ENCODE data around the gene ADH6. TPM values are rescaled to one million over a fixed set of nuclear protein-coding genes. Genes with fewer than 3 reads are reported as not detected.

ADH6 gene
- total and polyA plus RNA-seq, 4 donors: 36.7 to 163 (median 107) TPM

- TF ChIP-seq MAX (IDR thresholded peaks at IDR 0.05) (peak; percentile 45), RAD21 (IDR thresholded peaks at IDR 0.05) (peak; percentile 23 to 62), FOXA1 (IDR thresholded peaks at IDR 0.05) (peak; percentile 82), NR2F2 (IDR thresholded peaks at IDR 0.05) (no peak), GABPA (IDR thresholded peaks at IDR 0.05 in 1 of 2, conservative IDR thresholded peaks at IDR 0.05 in 1 of 2) (no peak), ATF3 (IDR thresholded peaks at IDR 0.05) (no peak), JUND (IDR thresholded peaks at IDR 0.05) (peak; percentile 81 to 94), RXRA (IDR thresholded peaks at IDR 0.05) (peak; percentile 93 to 97)
Measured at GRCh38 chr4:99157478-99157935, 61.5 kb downstream of the ADH6 start (continued).

GRCh38 chr4:99156992-99157391 lies 62.1 kb downstream of the ADH6 start:
- Histone ChIP-seq H3K36me3 (ENCODE audit: control insufficient read depth in 4 of 4, insufficient read depth in 3 of 4, low read depth in 1 of 4, low read length in 3 of 4) (no peaks in the 10 kb centered on the region), H3K27me3 (ENCODE audit: control insufficient read depth in 4 of 4, insufficient read depth in 4 of 4, low read length in 3 of 4) (no peaks in the 10 kb centered on the region), H3K4me1 (ENCODE audit: control insufficient read depth in 4 of 4, insufficient read depth in 4 of 4, low read length in 3 of 4) (peaks cover 9 to 56% (median 49%) of the 10 kb centered on the region in 4 donors), H3K4me3 (ENCODE audit: low read depth in 1 of 3, low read length in 3 of 3) (no peak overlapping the region), H3K9me3 (ENCODE audit: control insufficient read depth in 4 of 4, low read length in 3 of 4) (no peaks in the 10 kb centered on the region), H3K27ac (ENCODE audit: low read depth in 1 of 2, low read length in 2 of 2) (peak overlapping the region; percentile 57 to 76), H3K9ac (ENCODE audit: low read depth in 1 of 2, low read length in 2 of 2) (no peak overlapping the region)
- TF ChIP-seq FOXA1 (IDR thresholded peaks at IDR 0.05) (no peak), TAF1 (conservative IDR thresholded peaks at IDR 0.05) (no peak), HNF4G (IDR thresholded peaks at IDR 0.05) (no peak), ATF3 (IDR thresholded peaks at IDR 0.05) (no peak), GABPA (IDR thresholded peaks at IDR 0.05 in 1 of 2, conservative IDR thresholded peaks at IDR 0.05 in 1 of 2) (no peak), RXRA (IDR thresholded peaks at IDR 0.05) (no peak), EGR1 (IDR thresholded peaks at IDR 0.05; ENCODE audit: low read depth in 2 of 2) (no peak), JUND (IDR thresholded peaks at IDR 0.05) (no peak), MAX (IDR thresholded peaks at IDR 0.05) (no peak), SP1 (IDR thresholded peaks at IDR 0.05) (no peak), NR2F2 (IDR thresholded peaks at IDR 0.05) (no peak), REST (IDR thresholded peaks at IDR 0.05) (no peak)
- TF ChIP-seq, protein P1, sequence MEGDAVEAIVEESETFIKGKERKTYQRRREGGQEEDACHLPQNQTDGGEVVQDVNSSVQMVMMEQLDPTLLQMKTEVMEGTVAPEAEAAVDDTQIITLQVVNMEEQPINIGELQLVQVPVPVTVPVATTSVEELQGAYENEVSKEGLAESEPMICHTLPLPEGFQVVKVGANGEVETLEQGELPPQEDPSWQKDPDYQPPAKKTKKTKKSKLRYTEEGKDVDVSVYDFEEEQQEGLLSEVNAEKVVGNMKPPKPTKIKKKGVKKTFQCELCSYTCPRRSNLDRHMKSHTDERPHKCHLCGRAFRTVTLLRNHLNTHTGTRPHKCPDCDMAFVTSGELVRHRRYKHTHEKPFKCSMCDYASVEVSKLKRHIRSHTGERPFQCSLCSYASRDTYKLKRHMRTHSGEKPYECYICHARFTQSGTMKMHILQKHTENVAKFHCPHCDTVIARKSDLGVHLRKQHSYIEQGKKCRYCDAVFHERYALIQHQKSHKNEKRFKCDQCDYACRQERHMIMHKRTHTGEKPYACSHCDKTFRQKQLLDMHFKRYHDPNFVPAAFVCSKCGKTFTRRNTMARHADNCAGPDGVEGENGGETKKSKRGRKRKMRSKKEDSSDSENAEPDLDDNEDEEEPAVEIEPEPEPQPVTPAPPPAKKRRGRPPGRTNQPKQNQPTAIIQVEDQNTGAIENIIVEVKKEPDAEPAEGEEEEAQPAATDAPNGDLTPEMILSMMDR (IDR thresholded peaks at IDR 0.05; ENCODE audit: low read depth, low read length, missing input control): no peak
- TF ChIP-seq, protein P2, sequence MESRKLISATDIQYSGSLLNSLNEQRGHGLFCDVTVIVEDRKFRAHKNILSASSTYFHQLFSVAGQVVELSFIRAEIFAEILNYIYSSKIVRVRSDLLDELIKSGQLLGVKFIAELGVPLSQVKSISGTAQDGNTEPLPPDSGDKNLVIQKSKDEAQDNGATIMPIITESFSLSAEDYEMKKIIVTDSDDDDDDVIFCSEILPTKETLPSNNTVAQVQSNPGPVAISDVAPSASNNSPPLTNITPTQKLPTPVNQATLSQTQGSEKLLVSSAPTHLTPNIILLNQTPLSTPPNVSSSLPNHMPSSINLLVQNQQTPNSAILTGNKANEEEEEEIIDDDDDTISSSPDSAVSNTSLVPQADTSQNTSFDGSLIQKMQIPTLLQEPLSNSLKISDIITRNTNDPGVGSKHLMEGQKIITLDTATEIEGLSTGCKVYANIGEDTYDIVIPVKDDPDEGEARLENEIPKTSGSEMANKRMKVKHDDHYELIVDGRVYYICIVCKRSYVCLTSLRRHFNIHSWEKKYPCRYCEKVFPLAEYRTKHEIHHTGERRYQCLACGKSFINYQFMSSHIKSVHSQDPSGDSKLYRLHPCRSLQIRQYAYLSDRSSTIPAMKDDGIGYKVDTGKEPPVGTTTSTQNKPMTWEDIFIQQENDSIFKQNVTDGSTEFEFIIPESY (IDR thresholded peaks at IDR 0.05): no peak
- DNase-seq (ENCODE audit: low spot score): no peak
- 27% methylated on average over 1 of the region's 1 CpG for WGBS
